ENCODE data around the gene SEPTIN7.

GRCh38 chr7:35831208-35831607 lies 30.4 kb downstream of the SEPTIN7 start:
- no peak for TF ChIP-seq CTCF (optimal IDR thresholded peaks at IDR 0.05 in 1 of 3, IDR thresholded peaks at IDR 0.05 in 1 of 3, conservative IDR thresholded peaks at IDR 0.05 in 1 of 3; ENCODE audit: extremely low read depth in 1 of 3, insufficient read depth in 2 of 3, low read length in 3 of 3)
- TF ChIP-seq EZH2 (IDR thresholded peaks at IDR 0.05; ENCODE audit: low read length), result no peak

All from keratinocyte (primary cell).